HG03064 (cell line): ENCODE results near the gene CRIM1.
"Not testable (repeated sequence)": the region's sequence is repeated elsewhere in the genome, so short reads cannot be mapped to it uniquely, and the experiment has no call there.

Experiments
- ATAC-seq: cut with Tn5 transposase; IDR thresholded peaks from one replicate; pipeline ENCODE4 v1.9.1; 2021; ENCODE audit warnings: low read depth; ENCODE audit not compliant: unreplicated experiment

The CRIM1 gene

GRCh38 chr2:36351736-36352349 lies 3.7 kb upstream of the CRIM1 start:
- no peak for ATAC-seq

DNA sequence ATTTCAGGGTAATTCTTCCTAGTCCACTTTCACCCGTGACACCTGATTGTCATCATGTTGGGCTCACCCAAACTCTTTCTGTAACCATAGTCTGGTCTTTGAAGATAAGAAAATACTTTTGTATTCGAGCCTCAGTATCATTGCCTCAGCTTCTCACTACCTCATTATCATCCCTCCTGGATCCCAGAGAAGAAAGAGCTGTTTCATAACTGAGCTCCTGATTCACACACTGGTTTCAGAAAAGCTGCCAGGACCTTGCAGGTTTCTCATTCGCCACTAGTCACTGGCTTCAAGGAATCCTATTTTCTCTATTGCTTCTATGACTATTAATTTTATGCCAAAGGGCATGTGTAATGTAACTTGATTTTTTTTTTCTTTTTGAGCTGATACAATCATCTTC lies 2.9 kb upstream of the CRIM1 start:
- no peak for ATAC-seq

DNA sequence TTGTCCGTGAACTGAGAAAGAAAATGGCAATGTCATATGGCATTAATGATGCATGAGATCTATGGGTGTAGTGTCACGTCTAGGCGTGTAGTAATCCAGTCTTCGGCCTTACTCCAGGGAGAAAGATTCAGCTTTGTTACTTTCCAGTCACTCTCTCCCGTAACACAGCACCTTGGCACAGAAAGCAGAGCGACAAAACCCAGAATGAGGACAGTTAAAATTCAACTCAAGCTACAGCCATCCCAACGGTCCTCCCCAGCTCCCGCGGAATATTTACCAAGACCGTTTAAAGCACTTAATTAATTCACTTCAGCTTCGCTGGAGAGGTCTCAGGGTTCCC lies 797 bp upstream of the CRIM1 start:
- ATAC-seq = no peak

- ATAC-seq = peak; percentile 30
These were observed 316 bp downstream of the CRIM1 start for GRCh38 chr2:36355890-36356297.

GRCh38 chr2:36356298-36356989 lies 866 bp downstream of the CRIM1 start:
- ATAC-seq = peak; percentile 0

- peak; percentile 20 for ATAC-seq
These were observed 1.6 kb downstream of the CRIM1 start for GRCh38 chr2:36356990-36357846.

DNA sequence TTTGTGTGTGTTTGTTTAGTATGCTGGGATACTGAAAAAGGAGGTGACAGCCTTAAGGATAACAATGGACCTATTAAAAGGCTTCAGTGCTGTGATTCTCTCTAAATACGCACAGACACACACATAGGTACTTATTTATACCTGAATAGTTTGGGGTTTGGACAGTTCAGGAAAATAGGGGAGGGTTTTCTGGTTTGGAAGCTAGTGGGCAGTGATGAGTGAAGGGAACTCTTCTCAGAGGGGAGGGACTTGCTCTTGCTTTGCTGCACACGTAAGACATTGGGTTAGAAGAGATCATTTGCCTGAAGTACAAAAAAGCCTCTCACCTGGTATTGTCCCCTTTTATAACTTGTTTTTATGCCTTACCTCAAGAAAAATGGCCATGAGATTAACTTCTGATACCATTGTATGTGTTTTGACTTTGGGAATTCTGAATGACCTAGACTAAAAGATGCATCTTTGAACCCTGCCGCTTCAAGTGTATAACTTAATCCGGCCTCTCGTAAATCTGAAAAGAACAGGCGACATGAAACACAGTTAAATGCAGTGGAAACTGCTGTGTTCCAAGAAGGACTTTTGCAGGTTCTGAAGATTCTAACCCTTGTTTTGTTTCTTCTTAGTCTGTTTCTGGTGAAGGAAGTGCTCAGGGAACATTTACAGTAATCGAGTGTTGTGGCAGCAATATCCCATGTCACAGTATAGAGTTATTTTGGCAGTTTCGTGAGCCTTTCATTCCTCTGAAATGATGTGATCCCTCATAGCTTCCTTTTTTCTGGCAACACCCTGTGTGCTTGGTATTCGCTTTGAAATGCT lies 2.5 kb downstream of the CRIM1 start:
- no peak for ATAC-seq

DNA sequence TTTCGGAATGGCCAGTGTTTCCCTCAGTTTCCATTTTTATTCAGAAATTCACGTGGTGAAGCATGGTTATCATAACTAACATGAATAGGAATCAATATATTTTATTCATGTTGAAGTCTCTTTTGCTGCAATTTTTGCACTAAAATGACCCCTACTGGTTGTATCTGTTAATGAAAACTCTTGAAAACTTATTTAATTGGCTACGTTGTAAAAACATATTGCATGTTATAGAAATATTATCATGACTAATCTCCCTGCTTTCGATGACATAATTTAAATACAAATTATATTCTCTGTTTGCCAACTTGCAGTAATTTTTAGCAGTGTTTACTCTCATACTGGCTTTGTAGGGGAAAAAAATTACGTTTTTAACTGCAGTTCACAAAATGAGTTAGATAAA lies 3.5 kb downstream of the CRIM1 start:
- no peak for ATAC-seq

GRCh38 chr2:36360063-36360462 lies 4.5 kb downstream of the CRIM1 start:
- no peak for ATAC-seq

DNA sequence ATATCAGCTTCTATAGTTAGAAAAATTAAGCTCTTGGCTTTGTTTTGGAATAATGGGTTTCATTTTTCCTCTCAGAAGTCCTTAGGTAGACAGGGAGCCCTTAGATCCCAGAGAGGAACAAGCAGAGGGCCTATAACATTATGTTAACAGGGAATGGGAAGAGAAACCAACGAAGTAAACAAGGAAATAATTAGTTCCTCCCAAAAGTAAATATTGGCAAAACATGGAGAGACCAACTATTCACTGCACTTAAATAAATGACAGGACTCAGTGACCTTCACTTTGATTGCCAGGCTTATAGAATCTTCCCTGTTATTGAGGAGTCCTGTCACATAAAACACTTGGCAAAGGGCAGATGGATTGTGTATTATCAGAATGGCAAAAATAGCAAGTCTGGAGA lies 5.3 kb downstream of the CRIM1 start:
- ATAC-seq = no peak

DNA sequence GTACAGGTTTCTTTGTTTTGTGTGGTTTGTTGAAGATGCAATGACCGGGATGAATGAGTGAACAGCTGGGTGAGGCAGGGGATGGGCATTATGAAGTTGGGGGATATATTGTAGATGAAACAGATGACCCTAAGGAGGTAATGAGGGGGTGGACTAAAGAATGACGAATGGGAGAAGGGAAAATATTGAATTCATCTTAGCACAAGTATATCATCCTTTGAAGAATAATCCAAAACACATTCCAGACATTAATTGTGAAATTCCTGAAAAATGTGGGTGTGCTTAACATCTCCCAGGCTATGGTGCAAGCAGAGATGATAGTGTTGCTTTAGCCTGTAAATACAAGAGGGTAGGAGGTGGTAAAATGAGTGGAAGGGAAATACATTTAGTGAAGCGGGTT lies 5.8 kb downstream of the CRIM1 start:
- ATAC-seq = no peak

DNA sequence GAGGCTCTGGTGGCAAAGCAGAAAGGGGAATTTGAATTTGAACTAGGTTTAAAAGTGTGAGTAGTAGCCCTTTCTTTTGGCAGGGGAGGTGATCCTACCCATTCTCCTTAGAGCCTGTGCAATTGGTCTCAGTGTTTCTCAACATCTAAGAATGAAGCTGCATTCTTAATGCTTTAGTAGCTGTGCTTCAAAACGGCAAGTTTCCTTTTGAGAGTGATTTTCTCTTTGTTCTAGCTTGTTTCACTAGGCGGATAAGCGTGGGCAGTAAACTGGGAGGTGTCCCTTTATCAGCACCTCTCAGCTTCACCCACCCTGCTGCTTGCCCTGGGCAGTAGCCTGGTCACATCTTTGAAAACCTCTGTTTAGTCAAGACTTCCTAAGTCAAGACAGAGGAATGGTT lies 6.7 kb downstream of the CRIM1 start:
- ATAC-seq = no peak

DNA sequence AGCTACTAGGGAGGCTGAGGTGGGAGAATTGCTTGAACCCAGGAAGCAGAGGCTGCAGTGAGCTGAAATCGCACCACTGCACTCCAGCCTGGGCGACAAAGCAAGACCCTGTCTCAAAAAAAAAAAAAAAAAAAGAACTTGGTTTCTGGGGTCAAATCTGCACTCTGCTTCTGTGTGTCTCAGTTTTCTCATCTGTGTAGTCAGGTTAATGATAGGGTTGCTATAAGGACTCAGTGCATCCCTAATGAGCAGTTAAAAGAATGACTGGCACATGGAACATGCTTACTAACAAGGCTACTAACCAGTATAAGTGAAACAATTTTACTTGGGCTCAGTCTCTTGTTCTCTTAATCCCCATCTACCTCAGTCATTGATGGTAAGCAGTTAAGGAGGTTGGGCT lies 7.5 kb downstream of the CRIM1 start:
- not testable (repeated sequence) for ATAC-seq

DNA sequence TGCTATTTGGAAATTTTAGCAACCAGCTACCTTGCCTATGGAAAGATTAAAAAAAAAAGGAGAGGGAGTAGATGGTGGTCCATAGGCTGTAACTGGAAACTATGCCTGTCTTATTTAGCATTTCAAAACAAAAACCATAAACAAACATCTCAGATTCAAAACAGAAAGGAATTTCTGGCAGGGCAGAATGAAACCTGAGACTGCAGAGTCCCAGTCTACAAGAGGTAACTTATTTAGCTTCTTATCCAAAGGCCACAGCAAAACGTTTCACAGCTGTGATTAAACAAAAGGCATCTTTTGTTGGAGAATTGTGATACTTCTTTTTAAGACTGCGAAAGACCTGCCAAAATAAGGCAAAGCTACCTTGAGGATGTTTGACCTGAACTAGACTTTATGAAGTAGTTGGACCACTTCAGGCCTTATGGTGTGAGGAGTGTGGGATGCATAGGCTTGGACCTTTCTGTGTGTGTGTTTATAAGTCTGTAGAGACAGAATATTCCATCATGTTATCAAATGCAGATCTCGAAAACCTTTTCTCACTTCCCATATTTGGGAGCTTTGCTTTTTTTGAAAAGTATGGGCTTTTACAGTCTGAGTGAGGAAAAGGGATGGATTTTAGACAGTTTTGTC lies 11.0 kb downstream of the CRIM1 start:
- ATAC-seq = no peak

DNA sequence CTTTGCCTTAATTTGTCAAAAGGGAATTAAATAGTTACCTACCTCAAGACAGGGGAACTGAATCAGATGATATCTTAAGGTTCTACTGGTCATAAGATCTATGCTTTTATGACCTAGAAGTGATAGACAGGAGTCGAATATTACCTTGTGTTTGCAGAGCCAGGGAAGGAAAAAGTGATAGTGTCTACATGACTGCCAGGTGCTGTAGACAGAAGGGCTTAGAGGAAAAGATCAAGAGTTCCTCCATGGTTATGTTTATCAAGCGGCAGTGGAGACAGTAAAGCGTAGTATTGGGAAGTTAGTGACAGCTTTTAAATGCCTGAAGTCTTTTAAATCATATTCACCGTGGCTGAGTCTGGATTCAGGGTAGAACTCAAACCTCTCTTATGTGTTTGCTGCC lies 11.9 kb downstream of the CRIM1 start:
- ATAC-seq = no peak

DNA sequence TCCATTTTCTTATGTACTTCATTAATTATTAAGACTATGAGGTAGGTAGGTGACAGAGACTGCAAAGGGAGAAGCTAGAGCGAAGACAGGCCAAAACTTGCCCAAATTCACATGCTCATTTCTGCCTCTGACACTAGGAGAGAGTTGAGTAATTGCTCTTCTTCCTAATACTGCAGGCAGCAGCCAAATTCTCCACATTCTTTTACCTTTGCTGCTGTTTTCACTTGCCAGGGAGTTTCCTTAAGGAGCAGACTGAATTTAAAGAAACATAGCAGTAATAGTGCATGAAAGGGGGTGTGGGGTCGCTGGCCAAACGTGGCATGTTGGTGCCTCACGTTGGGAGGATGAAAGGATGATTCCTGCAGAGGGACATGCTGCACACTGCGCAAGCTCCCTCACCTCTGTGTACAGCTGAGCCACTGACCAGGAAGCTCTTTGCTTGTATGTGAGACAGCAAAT lies 12.3 kb downstream of the CRIM1 start:
- no peak for ATAC-seq

DNA sequence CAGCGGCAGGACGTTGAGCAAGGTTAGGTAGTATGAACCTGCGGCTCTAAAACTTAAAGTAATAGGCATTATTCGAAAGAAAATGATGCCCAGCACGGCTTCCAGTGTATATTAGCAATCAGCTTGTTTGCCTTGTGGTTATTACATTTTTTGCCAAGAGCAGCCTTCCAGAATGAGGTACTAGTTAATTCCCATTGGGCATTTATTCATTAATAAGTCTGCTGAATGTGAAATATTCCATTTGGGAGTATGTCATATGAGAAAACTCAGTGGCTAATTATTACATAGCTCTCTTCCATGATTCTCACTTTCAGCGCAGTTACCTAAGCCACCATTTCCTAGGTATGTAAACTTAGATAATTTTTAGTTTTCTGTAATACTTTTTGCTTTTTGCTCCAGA lies 12.9 kb downstream of the CRIM1 start:
- no peak for ATAC-seq

GRCh38 chr2:36369163-36369562 lies 13.6 kb downstream of the CRIM1 start:
- no peak for ATAC-seq

- ATAC-seq = no peak
These were observed 14.1 kb downstream of the CRIM1 start for GRCh38 chr2:36369716-36370115.

- no peak for ATAC-seq
These were observed 14.7 kb downstream of the CRIM1 start for GRCh38 chr2:36370281-36370680.
